Esophagus muscularis mucosa (tissue), 4 donors: ENCODE results near the gene EOGT. TPM values are rescaled to one million over a fixed set of nuclear protein-coding genes. Genes with fewer than 3 reads are reported as not detected.

ENCODE experiments used
- DNase-seq: peaks from one replicate; pipeline ENCODE4 v3.0.0-alpha.2; 2017; ENCODE audit errors: extremely low spot score
- H3K27ac ChIP-seq, 4 donors: fragments of 200-600 bp; sonication (generic); replicated peaks in 1 of 4; 1 replicate in 3 of 4; 2 replicates in 1 of 4; pipeline ENCODE4 v1.5.1; 2016 to 2019; ENCODE audit warnings: mild to moderate bottlenecking in 1 of 4
- H3K27me3 ChIP-seq, 4 donors: fragments of 200-600 bp; sonication (generic); one replicate each; pipeline versions ENCODE4 v1.5.1 to v1.6.0; 2016 to 2019
- H3K36me3 ChIP-seq, 4 donors: fragments of 200-600 bp; sonication (generic); one replicate each; pipeline ENCODE4 v1.5.1; 2016 to 2019
- H3K4me1 ChIP-seq, 4 donors: fragments of 200-600 bp; sonication (generic); one replicate each; pipeline ENCODE4 v1.5.1; 2016 to 2019
- H3K4me3 ChIP-seq, 4 donors: fragments of 200-600 bp; sonication (generic); 1 replicate in 2 of 4; 2 replicates in 2 of 4; pipeline ENCODE4 v1.5.1; 2016 to 2019; ENCODE audit warnings: mild to moderate bottlenecking in 4 of 4, moderate library complexity in 1 of 4
- H3K9me3 ChIP-seq, 4 donors: fragments of 200-600 bp; sonication (generic); 1 replicate in 3 of 4; 2 replicates in 1 of 4; pipeline ENCODE4 v1.5.1; 2016 to 2019
- CTCF ChIP-seq, 3 experiments: fragments of 200-600 bp in 2 of 3; fragments of 450-650 bp in 1 of 3; sonication (generic) in 2 of 3; IDR thresholded peaks; one replicate each; pipeline ENCODE4 v1.5.1; 2017 to 2019; ENCODE audit warnings: antibody characterized with exemption in 3 of 3, mild to moderate bottlenecking in 2 of 3, moderate library complexity in 1 of 3
- EP300 ChIP-seq: sonication (generic); formaldehyde crosslinking; IDR thresholded peaks from one replicate; pipeline ENCODE4 v1.6.1; 2017; ENCODE audit warnings: antibody characterized with exemption
- POLR2A ChIP-seq: fragments of 450-650 bp; IDR thresholded peaks from one replicate; pipeline ENCODE4 v1.6.1; 2017; ENCODE audit warnings: antibody characterized with exemption, moderate library complexity, mild to moderate bottlenecking, low read depth
- POLR2AphosphoS5 ChIP-seq, 2 donors: sonication (generic); formaldehyde crosslinking; IDR thresholded peaks; one replicate each; pipeline ENCODE4 v1.6.1; 2017; ENCODE audit warnings: antibody characterized with exemption in 2 of 2
- WGBS: methylation state at CpG from one replicate; pipeline ENCODE4 v1.1.5; 2018; 5-methylcytosine and 5-hydroxymethylcytosine counted together
- intact Hi-C: fragments of 100-400 bp; cut with DNase I; formaldehyde crosslinking; loops from one replicate; pipeline ENCODE4 v1.15.1; 2023
- total RNA-seq, 4 donors: library from RNA; depleted of rRNA; stranded (reverse); fragments of >200 nt; gene quantifications; one replicate each; pipeline versions ENCODE4 v1.1.0 to v1.2.1, GENCODE V29; 2016

Gene EOGT
- total RNA-seq, 4 donors from 2014 or later: 96.5 to 129 (median 111) TPM

- no peaks in the 10 kb centered on the region for H3K9me3 ChIP-seq
- no peak for TF ChIP-seq EP300
- TF ChIP-seq POLR2A: no peak
- TF ChIP-seq CTCF (IDR thresholded peaks at IDR 0.05): no peak
- no peak for TF ChIP-seq POLR2AphosphoS5 (IDR thresholded peaks at IDR 0.05)
- DNase-seq: no peak
- no peak overlapping the region for H3K27ac ChIP-seq
- no peaks in the 10 kb centered on the region for H3K36me3 ChIP-seq
- peaks cover 0 to 9% (median 6%) of the 10 kb centered on the region in 4 donors for H3K4me1 ChIP-seq
- H3K4me3 ChIP-seq: no peak overlapping the region
- intact Hi-C loops: no loop called here
- peaks cover 0 to 4% (median 0%) of the 10 kb centered on the region in 4 donors for H3K27me3 ChIP-seq
Observed at GRCh38 chr3:68963376-68963775, 50.1 kb downstream of the EOGT start.

GRCh38 chr3:68958932-68959331, 54.6 kb downstream of the EOGT start:
- Histone ChIP-seq H3K36me3 (no peaks in the 10 kb centered on the region), H3K4me1 (peaks cover 0 to 6% (median 4%) of the 10 kb centered on the region in 4 donors), H3K27ac (no peak overlapping the region), H3K4me3 (no peak overlapping the region), H3K9me3 (no peaks in the 10 kb centered on the region), H3K27me3 (peaks cover 0 to 3% (median 0%) of the 10 kb centered on the region in 4 donors)
- TF ChIP-seq EP300 (no peak), POLR2AphosphoS5 (IDR thresholded peaks at IDR 0.05) (no peak), POLR2A (no peak), CTCF (IDR thresholded peaks at IDR 0.05) (no peak)
- 58% methylated on average over 3 of the region's 3 CpGs for WGBS
- DNase-seq: no peak
- intact Hi-C loops: no loop called here

GRCh38 chr3:68957895-68958294, 55.6 kb downstream of the EOGT start:
- WGBS: 86% methylated on average over 3 of the region's 3 CpGs
- H3K27me3 ChIP-seq: peaks cover 0 to 3% (median 0%) of the 10 kb centered on the region in 4 donors
- DNase-seq: no peak
- intact Hi-C loops: no loop called here
- no peak overlapping the region for H3K4me3 ChIP-seq
- H3K9me3 ChIP-seq: no peaks in the 10 kb centered on the region
- no peak overlapping the region for H3K27ac ChIP-seq
- no peaks in the 10 kb centered on the region for H3K36me3 ChIP-seq
- H3K4me1 ChIP-seq: no peaks in the 10 kb centered on the region
- TF ChIP-seq POLR2A: no peak
- TF ChIP-seq CTCF (IDR thresholded peaks at IDR 0.05): no peak
- TF ChIP-seq EP300: no peak
- no peak for TF ChIP-seq POLR2AphosphoS5 (IDR thresholded peaks at IDR 0.05)

- no peak for DNase-seq
- no peaks in the 10 kb centered on the region for H3K4me1 ChIP-seq
- intact Hi-C loops: no loop called here
- no peaks in the 10 kb centered on the region for H3K36me3 ChIP-seq
- WGBS: 55% methylated on average over 6 of the region's 6 CpGs
- no peak overlapping the region for H3K27ac ChIP-seq
- peaks cover 0 to 3% (median 0%) of the 10 kb centered on the region in 4 donors for H3K27me3 ChIP-seq
- H3K4me3 ChIP-seq: no peak overlapping the region
- no peaks in the 10 kb centered on the region for H3K9me3 ChIP-seq
- TF ChIP-seq CTCF (IDR thresholded peaks at IDR 0.05): no peak
- no peak for TF ChIP-seq POLR2AphosphoS5 (IDR thresholded peaks at IDR 0.05)
- no peak for TF ChIP-seq POLR2A
- no peak for TF ChIP-seq EP300
Observed at GRCh38 chr3:68953816-68954444, 59.6 kb downstream of the EOGT start.

GRCh38 chr3:68945225-68945624, 68.3 kb downstream of the EOGT start:
- intact Hi-C loops: no loop called here
- H3K27ac ChIP-seq: no peak overlapping the region
- H3K4me1 ChIP-seq: no peaks in the 10 kb centered on the region
- no peaks in the 10 kb centered on the region for H3K36me3 ChIP-seq
- no peaks in the 10 kb centered on the region for H3K9me3 ChIP-seq
- TF ChIP-seq EP300 (no peak), CTCF (IDR thresholded peaks at IDR 0.05) (no peak), POLR2AphosphoS5 (IDR thresholded peaks at IDR 0.05) (no peak), POLR2A (no peak)
- 87% methylated on average over 1 of the region's 1 CpG for WGBS
- H3K27me3 ChIP-seq: peaks cover 0 to 16% (median 0%) of the 10 kb centered on the region in 4 donors
- no peak for DNase-seq
- no peak overlapping the region for H3K4me3 ChIP-seq
